ENCODE data around the gene ARHGAP20. TPM values are rescaled to one million over a fixed set of nuclear protein-coding genes. Genes with fewer than 3 reads are reported as not detected.

Gene ARHGAP20
- total and polyA plus RNA-seq, 8 donors: 0.80 to 33.9 (median 4.2) TPM; not detected in 1

DNA sequence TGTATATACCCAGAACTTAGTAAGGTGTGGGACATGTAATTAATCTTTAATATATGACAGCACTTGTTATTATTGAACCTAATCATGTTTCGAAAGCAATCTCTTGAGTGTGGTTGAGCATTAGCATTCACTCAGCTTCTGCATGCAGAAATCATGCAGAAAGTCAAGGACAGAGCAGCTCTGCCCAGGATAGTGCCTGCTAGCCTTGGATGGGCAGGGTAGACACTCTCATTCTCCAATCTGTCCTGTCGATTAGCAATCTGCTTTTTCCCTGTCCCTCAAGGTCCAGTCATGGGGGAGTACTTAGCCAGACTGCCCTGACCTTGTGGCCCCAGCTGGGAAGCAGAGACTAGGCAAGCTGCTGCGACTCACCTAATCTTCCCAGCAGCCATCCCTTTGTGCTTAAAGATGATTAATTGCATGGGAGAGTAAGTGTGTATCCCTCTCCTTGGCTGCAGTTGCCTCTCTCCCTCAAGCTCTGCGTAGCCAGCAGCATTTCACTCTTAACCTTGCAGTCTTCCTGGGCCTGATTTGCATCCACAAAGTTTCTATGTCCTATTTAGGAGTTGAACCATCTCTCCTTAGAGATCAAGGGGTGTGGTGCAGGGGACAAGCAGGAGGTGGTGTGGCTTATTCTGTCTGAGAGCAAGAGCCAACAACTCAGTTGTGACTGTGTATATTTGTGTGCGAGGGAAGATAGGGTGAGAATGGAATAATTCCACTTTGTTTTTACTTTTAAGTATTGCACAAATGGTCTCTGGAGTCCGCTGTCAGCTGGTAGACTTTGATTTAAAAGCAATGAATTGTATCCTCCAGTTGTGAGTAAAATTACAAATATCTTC is 181.1 kb downstream of the ARHGAP20 start:
- Histone ChIP-seq H3K4me1 (no peaks in the 10 kb centered on the region), H3K4me3 (no peak overlapping the region), H3K27me3 (no peaks in the 10 kb centered on the region), H3K36me3 (no peaks in the 10 kb centered on the region), H3K27ac (no peak overlapping the region), H3K9me3 (peaks cover 0 to 6% (median 0%) of the 10 kb centered on the region in 4 donors)
- WGBS, 5 donors: 65 to 78% (median 72%) methylated on average over 6 of the region's 6 CpGs
- TF ChIP-seq POLR2AphosphoS5 (IDR thresholded peaks at IDR 0.05): no peak
- TF ChIP-seq, protein P1, sequence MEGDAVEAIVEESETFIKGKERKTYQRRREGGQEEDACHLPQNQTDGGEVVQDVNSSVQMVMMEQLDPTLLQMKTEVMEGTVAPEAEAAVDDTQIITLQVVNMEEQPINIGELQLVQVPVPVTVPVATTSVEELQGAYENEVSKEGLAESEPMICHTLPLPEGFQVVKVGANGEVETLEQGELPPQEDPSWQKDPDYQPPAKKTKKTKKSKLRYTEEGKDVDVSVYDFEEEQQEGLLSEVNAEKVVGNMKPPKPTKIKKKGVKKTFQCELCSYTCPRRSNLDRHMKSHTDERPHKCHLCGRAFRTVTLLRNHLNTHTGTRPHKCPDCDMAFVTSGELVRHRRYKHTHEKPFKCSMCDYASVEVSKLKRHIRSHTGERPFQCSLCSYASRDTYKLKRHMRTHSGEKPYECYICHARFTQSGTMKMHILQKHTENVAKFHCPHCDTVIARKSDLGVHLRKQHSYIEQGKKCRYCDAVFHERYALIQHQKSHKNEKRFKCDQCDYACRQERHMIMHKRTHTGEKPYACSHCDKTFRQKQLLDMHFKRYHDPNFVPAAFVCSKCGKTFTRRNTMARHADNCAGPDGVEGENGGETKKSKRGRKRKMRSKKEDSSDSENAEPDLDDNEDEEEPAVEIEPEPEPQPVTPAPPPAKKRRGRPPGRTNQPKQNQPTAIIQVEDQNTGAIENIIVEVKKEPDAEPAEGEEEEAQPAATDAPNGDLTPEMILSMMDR (IDR thresholded peaks at IDR 0.05): no peak
- TF ChIP-seq POLR2A (IDR thresholded peaks at IDR 0.05): no peak
- no peak for TF ChIP-seq EP300 (IDR thresholded peaks at IDR 0.05)
- peak in 1 of 2 donors; percentile 28 for DNase-seq
- intact Hi-C loops (cut with DNase I; ENCODE audit: low total_unique reads): no loop called here

GRCh38 chr11:110529043-110529442 is 183.2 kb downstream of the ARHGAP20 start:
- H3K27me3 ChIP-seq: no peaks in the 10 kb centered on the region
- no peak for DNase-seq

DNA sequence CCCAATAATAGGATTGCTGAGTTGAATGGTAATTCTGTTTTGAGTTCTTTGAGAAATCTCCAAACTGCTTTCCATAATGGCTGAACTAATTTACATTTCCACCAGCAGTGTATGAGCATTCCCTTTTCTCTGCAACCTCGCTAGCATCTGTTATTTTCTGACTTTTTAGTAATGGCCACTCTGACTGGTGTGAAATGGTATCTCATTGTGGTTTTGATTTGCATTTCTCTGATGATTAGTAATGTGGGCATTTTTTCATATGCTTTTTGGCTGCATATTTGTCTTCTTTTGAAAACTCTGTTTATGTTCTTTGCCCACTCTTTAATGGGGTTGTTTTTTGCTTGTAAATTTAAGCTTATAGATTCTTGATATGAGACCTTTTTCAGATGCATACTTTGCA is 185.1 kb downstream of the ARHGAP20 start:
- Histone ChIP-seq H3K36me3 (no peaks in the 10 kb centered on the region), H3K4me1 (peaks cover 0 to 8% (median 3%) of the 10 kb centered on the region in 4 donors), H3K4me3 (no peak overlapping the region), H3K27ac (no peak overlapping the region), H3K27me3 (no peaks in the 10 kb centered on the region), H3K9me3 (peaks cover 0 to 6% (median 0%) of the 10 kb centered on the region in 4 donors)
- TF ChIP-seq EP300 (IDR thresholded peaks at IDR 0.05): no peak
- TF ChIP-seq, protein P1 (IDR thresholded peaks at IDR 0.05): no peak
- no peak for TF ChIP-seq POLR2AphosphoS5 (IDR thresholded peaks at IDR 0.05)
- TF ChIP-seq POLR2A (IDR thresholded peaks at IDR 0.05): no peak
- WGBS, 5 donors: 84 to 100% (median 88%) methylated on average over 1 of the region's 1 CpG
- DNase-seq: no peak
- intact Hi-C loops (cut with DNase I; ENCODE audit: low total_unique reads): no loop called here

More at GRCh38 chr11:110529043-110529442, 183.2 kb downstream of the ARHGAP20 start:
- TF ChIP-seq, protein P1 (IDR thresholded peaks at IDR 0.05): peak in 2 of 7 experiments; percentile 19 to 20
- TF ChIP-seq EP300 (IDR thresholded peaks at IDR 0.05): no peak
- Histone ChIP-seq H3K9me3 (peaks cover 0 to 6% (median 0%) of the 10 kb centered on the region in 4 donors), H3K36me3 (no peaks in the 10 kb centered on the region), H3K4me1 (peaks cover 0 to 8% (median 3%) of the 10 kb centered on the region in 4 donors), H3K4me3 (no peak overlapping the region), H3K27ac (no peak overlapping the region)
- intact Hi-C loops (cut with DNase I; ENCODE audit: low total_unique reads): no loop called here

Measured in stomach (tissue), 9 donors.